GM23248 (cell line): ENCODE measurements around the gene SLC35E2B.
"Not testable (repeated sequence)": the region's sequence is repeated elsewhere in the genome, so short reads cannot be mapped to it uniquely, and the experiment has no call there.

Source experiments
- EZH2 ChIP-seq: fragments of 200-600 bp; sonication (generic); IDR thresholded peaks from 2 replicates; pipeline ENCODE4 v1.6.1; 2018; ENCODE audit warnings: antibody characterized with exemption, mild to moderate bottlenecking; ENCODE audit not compliant: insufficient read depth, poor library complexity, severe bottlenecking
- EZH2phosphoT487 ChIP-seq: fragments of 200-600 bp; sonication (generic); IDR thresholded peaks from 2 replicates; pipeline ENCODE4 v1.6.1; 2018; ENCODE audit warnings: antibody characterized with exemption, moderate library complexity, mild to moderate bottlenecking, low read depth; ENCODE audit not compliant: insufficient read depth

DNA sequence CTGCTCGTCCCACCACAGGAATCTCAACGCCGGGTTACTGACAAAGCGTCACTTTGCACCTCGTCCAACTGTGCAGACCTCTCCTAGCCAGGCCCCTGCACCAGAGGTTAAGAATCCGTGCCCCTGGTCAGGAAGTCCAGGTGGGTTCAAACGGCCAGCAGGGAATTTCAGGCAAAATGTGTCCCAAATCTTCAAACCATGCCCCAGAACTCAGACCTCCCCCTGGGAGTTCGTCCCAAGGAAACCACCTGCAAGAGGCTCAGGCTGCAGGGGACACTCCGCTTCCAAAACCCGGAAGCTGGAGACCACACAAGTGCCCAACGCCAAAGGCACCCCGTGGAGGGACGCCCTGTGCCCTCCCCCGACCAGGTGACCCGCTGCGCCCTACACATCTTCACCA is 1.2 kb downstream of the SLC35E2B start:
- not testable (repeated sequence) for TF ChIP-seq EZH2phosphoT487, EZH2
